ENCODE results near the gene NFAT5. TPM values are rescaled to one million over a fixed set of nuclear protein-coding genes. Genes with fewer than 3 reads are reported as not detected.

Gene NFAT5
- total RNA-seq, 1 donor from 2014 or later: 41.0 TPM

DNA sequence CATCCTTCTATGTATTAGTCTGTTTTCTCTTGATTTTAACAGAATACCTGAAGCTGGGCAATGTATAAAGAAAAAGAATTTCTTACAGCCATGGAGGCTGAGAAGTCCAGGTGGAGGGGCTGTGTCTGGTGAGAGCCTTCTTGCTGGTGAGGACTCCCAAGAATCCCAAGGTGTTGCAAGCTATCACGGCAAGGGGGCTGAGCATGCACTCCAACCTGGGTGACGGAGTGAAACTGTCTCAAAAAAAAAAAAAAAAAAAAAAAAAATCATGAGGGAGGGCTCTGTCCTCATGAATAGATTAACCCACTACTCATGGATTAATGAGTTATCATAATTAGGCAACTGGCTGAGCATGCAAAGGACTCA, 141.2 kb downstream of the NFAT5 start:
- Mint-ChIP-seq H3K27ac (ENCODE audit: unreplicated experiment) (peak overlapping the region; percentile 64), H3K27me3 (ENCODE audit: low read depth) (no peaks in the 10 kb centered on the region), H3K4me1 (ENCODE audit: low read depth) (peaks cover 13% of the 10 kb centered on the region), H3K4me3 (ENCODE audit: unreplicated experiment) (no peak overlapping the region), H3K36me3 (ENCODE audit: low read depth) (peaks cover 15% of the 10 kb centered on the region), H3K9me3 (ENCODE audit: low read depth) (no peaks in the 10 kb centered on the region)
- TF ChIP-seq, protein P1, sequence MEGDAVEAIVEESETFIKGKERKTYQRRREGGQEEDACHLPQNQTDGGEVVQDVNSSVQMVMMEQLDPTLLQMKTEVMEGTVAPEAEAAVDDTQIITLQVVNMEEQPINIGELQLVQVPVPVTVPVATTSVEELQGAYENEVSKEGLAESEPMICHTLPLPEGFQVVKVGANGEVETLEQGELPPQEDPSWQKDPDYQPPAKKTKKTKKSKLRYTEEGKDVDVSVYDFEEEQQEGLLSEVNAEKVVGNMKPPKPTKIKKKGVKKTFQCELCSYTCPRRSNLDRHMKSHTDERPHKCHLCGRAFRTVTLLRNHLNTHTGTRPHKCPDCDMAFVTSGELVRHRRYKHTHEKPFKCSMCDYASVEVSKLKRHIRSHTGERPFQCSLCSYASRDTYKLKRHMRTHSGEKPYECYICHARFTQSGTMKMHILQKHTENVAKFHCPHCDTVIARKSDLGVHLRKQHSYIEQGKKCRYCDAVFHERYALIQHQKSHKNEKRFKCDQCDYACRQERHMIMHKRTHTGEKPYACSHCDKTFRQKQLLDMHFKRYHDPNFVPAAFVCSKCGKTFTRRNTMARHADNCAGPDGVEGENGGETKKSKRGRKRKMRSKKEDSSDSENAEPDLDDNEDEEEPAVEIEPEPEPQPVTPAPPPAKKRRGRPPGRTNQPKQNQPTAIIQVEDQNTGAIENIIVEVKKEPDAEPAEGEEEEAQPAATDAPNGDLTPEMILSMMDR (IDR thresholded peaks at IDR 0.05): no peak
- DNase-seq (ENCODE audit: low spot score): no peak

DNA sequence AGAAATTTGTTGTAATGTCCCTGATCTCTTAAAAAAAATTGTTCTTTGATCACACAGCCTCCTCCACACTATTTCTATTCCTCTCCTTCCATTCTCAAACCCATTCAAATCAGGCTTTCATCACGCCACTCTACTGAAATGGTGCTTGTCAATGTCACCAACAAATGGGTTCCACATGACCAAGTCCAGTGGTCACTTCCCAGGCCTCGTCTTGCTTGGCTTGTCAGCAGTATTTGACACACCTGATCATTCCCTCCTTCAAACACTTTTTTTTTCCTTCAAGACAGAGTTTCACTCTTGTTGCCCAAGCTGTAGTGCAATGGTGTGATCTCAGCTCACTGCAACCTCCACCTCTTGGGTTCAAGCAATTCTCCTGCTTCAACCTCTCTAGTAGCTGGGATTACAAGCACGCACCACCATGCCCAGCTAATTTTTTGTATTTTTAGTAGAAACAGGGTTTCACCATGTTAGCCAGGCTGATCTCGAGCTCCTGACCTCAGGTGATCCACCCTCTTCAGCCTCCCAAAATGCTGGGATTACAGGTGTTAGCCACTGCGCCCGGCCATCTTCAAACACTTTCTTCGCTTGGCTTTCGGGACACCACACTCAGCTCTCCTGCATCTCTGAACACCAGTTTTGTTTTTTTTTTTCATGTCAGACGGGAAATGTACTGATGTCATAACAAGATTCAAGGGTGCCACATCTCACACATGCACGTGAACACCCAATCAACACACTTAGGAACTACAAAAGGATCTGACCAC, 142.3 kb downstream of the NFAT5 start:
- no peaks in the 10 kb centered on the region for H3K9me3 Mint-ChIP-seq (ENCODE audit: low read depth)
- TF ChIP-seq, protein P1 (IDR thresholded peaks at IDR 0.05): no peak
- H3K4me1 Mint-ChIP-seq (ENCODE audit: low read depth): peaks cover 13% of the 10 kb centered on the region
- H3K36me3 Mint-ChIP-seq (ENCODE audit: low read depth): peaks cover 15% of the 10 kb centered on the region
- H3K27ac Mint-ChIP-seq (ENCODE audit: unreplicated experiment): peak overlapping the region; percentile 13
- DNase-seq (ENCODE audit: low spot score): no peak
- no peaks in the 10 kb centered on the region for H3K27me3 Mint-ChIP-seq (ENCODE audit: low read depth)
- H3K4me3 Mint-ChIP-seq (ENCODE audit: unreplicated experiment): no peak overlapping the region

DNA sequence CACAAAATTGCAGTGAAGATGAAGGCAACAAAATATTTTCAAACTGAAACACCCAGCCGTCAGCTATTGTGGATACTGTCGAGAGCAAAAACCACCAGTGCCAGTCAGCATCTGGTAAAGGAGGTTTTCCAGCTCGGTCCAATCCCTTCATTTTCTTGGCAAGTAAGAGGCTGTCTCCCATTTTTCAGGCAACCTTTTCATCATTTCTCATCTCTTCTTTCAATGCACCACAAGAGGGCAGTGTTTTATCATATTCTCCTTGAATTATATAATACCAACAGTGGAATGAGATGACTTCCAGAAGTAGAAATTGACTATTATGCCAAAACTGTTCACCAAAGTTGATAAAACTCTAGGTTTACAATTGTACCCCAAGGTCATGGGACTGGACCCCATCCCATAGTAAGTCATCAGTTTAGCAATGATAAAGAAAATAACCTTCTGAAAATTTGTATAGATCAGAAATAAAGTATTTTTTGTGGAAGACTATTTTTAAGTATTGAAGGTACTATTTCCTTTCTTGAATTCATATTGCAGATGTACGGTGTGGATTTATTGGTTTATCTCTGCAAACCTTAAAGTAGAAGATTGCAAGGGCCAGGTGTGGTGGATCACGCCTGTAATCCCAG, 143.8 kb downstream of the NFAT5 start:
- H3K4me1 Mint-ChIP-seq (ENCODE audit: low read depth): peaks cover 5% of the 10 kb centered on the region
- no peaks in the 10 kb centered on the region for H3K27me3 Mint-ChIP-seq (ENCODE audit: low read depth)
- H3K9me3 Mint-ChIP-seq (ENCODE audit: low read depth): no peaks in the 10 kb centered on the region
- TF ChIP-seq, protein P1 (IDR thresholded peaks at IDR 0.05): peak; percentile 87
- peaks cover 12% of the 10 kb centered on the region for H3K36me3 Mint-ChIP-seq (ENCODE audit: low read depth)
- DNase-seq (ENCODE audit: low spot score): no peak
- H3K4me3 Mint-ChIP-seq (ENCODE audit: unreplicated experiment): no peak overlapping the region
- H3K27ac Mint-ChIP-seq (ENCODE audit: unreplicated experiment): no peak overlapping the region

GRCh38 chr16:69711115-69711740, 145.5 kb downstream of the NFAT5 start:
- no peak for DNase-seq (ENCODE audit: low spot score)
- Mint-ChIP-seq H3K27me3 (ENCODE audit: low read depth) (no peaks in the 10 kb centered on the region), H3K27ac (ENCODE audit: unreplicated experiment) (no peak overlapping the region), H3K9me3 (ENCODE audit: low read depth) (no peaks in the 10 kb centered on the region), H3K4me1 (ENCODE audit: low read depth) (peaks cover 5% of the 10 kb centered on the region), H3K36me3 (ENCODE audit: low read depth) (peaks cover 21% of the 10 kb centered on the region), H3K4me3 (ENCODE audit: unreplicated experiment) (no peak overlapping the region)
- TF ChIP-seq, protein P1 (IDR thresholded peaks at IDR 0.05): no peak

DNA sequence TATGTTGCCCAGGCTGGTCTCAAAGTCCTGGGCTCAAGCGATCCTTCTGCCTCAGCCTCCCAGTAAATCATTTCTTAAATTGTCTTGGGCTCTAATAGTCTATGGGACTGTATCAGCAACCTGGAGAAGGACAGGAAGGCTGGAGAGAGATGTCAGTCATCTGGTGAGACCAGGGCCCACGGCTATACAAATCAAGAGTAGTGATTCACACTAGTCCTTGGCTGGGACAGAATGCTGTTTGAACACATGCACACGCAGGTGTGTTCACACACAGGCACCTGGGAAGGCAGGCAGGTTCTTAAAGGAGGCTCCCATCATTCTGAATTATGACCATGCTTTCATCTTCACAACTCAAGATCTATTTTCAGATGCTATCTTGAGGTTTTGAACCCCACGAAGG, 146.5 kb downstream of the NFAT5 start:
- H3K27ac Mint-ChIP-seq (ENCODE audit: unreplicated experiment): no peak overlapping the region
- TF ChIP-seq, protein P1 (IDR thresholded peaks at IDR 0.05): no peak
- peaks cover 5% of the 10 kb centered on the region for H3K4me1 Mint-ChIP-seq (ENCODE audit: low read depth)
- peaks cover 24% of the 10 kb centered on the region for H3K36me3 Mint-ChIP-seq (ENCODE audit: low read depth)
- no peaks in the 10 kb centered on the region for H3K9me3 Mint-ChIP-seq (ENCODE audit: low read depth)
- DNase-seq (ENCODE audit: low spot score): no peak
- no peaks in the 10 kb centered on the region for H3K27me3 Mint-ChIP-seq (ENCODE audit: low read depth)
- H3K4me3 Mint-ChIP-seq (ENCODE audit: unreplicated experiment): no peak overlapping the region
